Heart left ventricle (tissue), 16 donors: ENCODE measurements around the gene ODC1. TPM values are rescaled to one million over a fixed set of nuclear protein-coding genes. Genes with fewer than 3 reads are reported as not detected.

Source experiments
- ATAC-seq, 4 donors: fragments of 200-7000 bp; cut with Tn5 transposase; one replicate each; pipeline ENCODE4 v1.9.1; 2020 to 2022; ENCODE audit warnings: moderate library complexity in 4 of 4, mild to moderate bottlenecking in 3 of 4, moderate number of reproducible peaks in 1 of 4
- DNase-seq, 5 donors: peaks; one replicate each; pipeline ENCODE4 v3.0.0-alpha.2; 2020
- H3K27ac ChIP-seq, 12 donors: fragments of 200-600 bp; sonication (generic) in 4 of 12; one replicate each; pipeline versions ENCODE4 v1.5.0 to v1.8.0; 2016 to 2022; ENCODE audit warnings: mild to moderate bottlenecking in 2 of 12
- H3K27me3 ChIP-seq, 9 donors: fragments of 200-600 bp; sonication (generic) in 2 of 9; one replicate each; pipeline versions ENCODE4 v1.5.1 to v1.8.0; 2016 to 2022; ENCODE audit warnings: mild to moderate bottlenecking in 3 of 9
- H3K36me3 ChIP-seq, 9 donors: fragments of 200-600 bp; sonication (generic) in 2 of 9; one replicate each; pipeline versions ENCODE4 v1.5.0 to v1.8.0; 2018 to 2022; ENCODE audit warnings: mild to moderate bottlenecking in 2 of 9
- H3K4me1 ChIP-seq, 12 donors: fragments of 200-600 bp; sonication (generic) in 4 of 12; one replicate each; pipeline versions ENCODE4 v1.5.0 to v1.8.0; 2016 to 2022; ENCODE audit warnings: mild to moderate bottlenecking in 3 of 12
- H3K4me3 ChIP-seq, 12 donors: fragments of 200-600 bp; sonication (generic) in 4 of 12; one replicate each; pipeline versions ENCODE4 v1.5.0 to v1.8.0; 2017 to 2022; ENCODE audit warnings: mild to moderate bottlenecking in 9 of 12, moderate library complexity in 4 of 12
- H3K9me3 ChIP-seq, 12 donors: fragments of 200-600 bp; sonication (generic) in 4 of 12; one replicate each; pipeline versions ENCODE4 v1.5.0 to v1.8.0; 2016 to 2022; ENCODE audit warnings: mild to moderate bottlenecking in 1 of 12
- CTCF ChIP-seq, 12 donors: fragments of 200-600 bp; sonication (generic) in 4 of 12; IDR thresholded peaks; one replicate each; pipeline versions ENCODE4 v1.5.0 to v1.8.0; 2018 to 2022; ENCODE audit warnings: antibody characterized with exemption in 12 of 12, mild to moderate bottlenecking in 5 of 12
- POLR2A ChIP-seq, 2 donors: fragments of 450-650 bp; IDR thresholded peaks; one replicate each; pipeline ENCODE4 v1.6.1; 2017; ENCODE audit warnings: antibody characterized with exemption in 2 of 2, mild to moderate bottlenecking in 2 of 2, moderate library complexity in 2 of 2
- WGBS, 4 donors: extraction: QIAGEN DNeasy Blood & Tissue Kit in 2 of 4; methylation state at CpG; one replicate each; pipeline versions ENCODE4 v1.1.5 to v1.1.7; 2013 to 2018; 5-methylcytosine and 5-hydroxymethylcytosine counted together
- intact Hi-C, 10 donors: fragments of 100-400 bp; cut with DNase I; formaldehyde crosslinking; loops; one replicate each; pipeline versions ENCODE4 v1.11.1 to v1.14.2; 2022
- polyA plus RNA-seq, 2 donors: library from polyadenylated mRNA; stranded (reverse); fragments of 200-250 nt; gene quantifications; one replicate each; pipeline ENCODE4 v1.2.3, GENCODE V29; 2013
- total RNA-seq, 9 donors: library from RNA; depleted of rRNA in 2 of 9; stranded (reverse); fragments of >200 nt in 2 of 9; fragmentation: NEBNext Ultra II Directional in 3 of 9; extraction: Animal tissue kit (Norgen Biotek cat#: 25700) in 3 of 9; gene quantifications; one replicate each; pipeline versions ENCODE4 v1.1.0 to v1.2.4, GENCODE V29; 2016 to 2023
- donor health status: ischemic (EF 13 %, LVEDD 7.1; RV severe dilation, severe dysfunction).
- donor health status: healthy with polysubstance abuse.
- donor health status: DM: no; HTN: yes; CAD: no.
- donor health status: DM: no; HTN: no; CAD: no.
- donor health status: ischemic (EF 25% LVEDD 6.9; RV normal size, moderate dysfunction).
- donor health status: ischemic (EF 25% LVEDD 5.7; RV mildly dilated, moderate dysfunction).
- donor health status: healthy.
- donor health status: DM: yes; HTN: yes; CAD: no.
- donor health status: ischemic (EF 35%, LVEDD 5.7; RV mildly dilated, moderate dysfunction).
- donor health status: nonischemic (EF 11% LVEDD 7.7; RV severe dilation, severe dysfunction).
- donor health status: DM: yes; HTN: yes; CAD: no.
- donor health status: PGD.
- donor health status: ischemic (EF 29% LVEDD 5.4; RV normal size, mild dysfunction).
- donor health status: nonischemic (EF 23%, LVEDD 6.1; RV moderate dilation, normal function).

ODC1 gene
- total and polyA plus RNA-seq, 11 donors: 6.1 to 103 (median 48.2) TPM

- ATAC-seq: no peak
- intact Hi-C loops: no loop called here
- TF ChIP-seq POLR2A (IDR thresholded peaks at IDR 0.05): no peak
- TF ChIP-seq CTCF (IDR thresholded peaks at IDR 0.05): no peak
- no peak overlapping the region for H3K27ac ChIP-seq
- no peaks in the 10 kb centered on the region for H3K27me3 ChIP-seq
- H3K4me3 ChIP-seq: no peak overlapping the region
- no peak for DNase-seq
- 87 to 91% (median 90%) methylated on average over 19 to 22 of the region's 22 CpGs for WGBS, 4 donors
- H3K36me3 ChIP-seq: no peaks in the 10 kb centered on the region
- H3K9me3 ChIP-seq: no peaks in the 10 kb centered on the region
- no peaks in the 10 kb centered on the region for H3K4me1 ChIP-seq
Measured at GRCh38 chr2:10475811-10476660, 27.9 kb upstream of the ODC1 start.

GRCh38 chr2:10475221-10475722 is 27.1 kb upstream of the ODC1 start:
- DNase-seq (no peak), ATAC-seq (no peak)
- WGBS, 4 donors: 89 to 92% (median 90%) methylated on average over 12 to 21 of the region's 21 CpGs
- H3K27me3 ChIP-seq: no peaks in the 10 kb centered on the region
- intact Hi-C loops: no loop called here
- no peak overlapping the region for H3K27ac ChIP-seq
- H3K4me1 ChIP-seq: no peaks in the 10 kb centered on the region
- no peaks in the 10 kb centered on the region for H3K9me3 ChIP-seq
- no peak overlapping the region for H3K4me3 ChIP-seq
- no peak for TF ChIP-seq POLR2A (IDR thresholded peaks at IDR 0.05)
- TF ChIP-seq CTCF (IDR thresholded peaks at IDR 0.05): no peak
- no peaks in the 10 kb centered on the region for H3K36me3 ChIP-seq

- no peak overlapping the region for H3K27ac ChIP-seq
- no peak for TF ChIP-seq POLR2A (IDR thresholded peaks at IDR 0.05)
- no peak for TF ChIP-seq CTCF (IDR thresholded peaks at IDR 0.05)
- ATAC-seq: no peak
- intact Hi-C loops: no loop called here
- H3K4me3 ChIP-seq: no peak overlapping the region
- no peak for DNase-seq
- 84 to 92% (median 90%) methylated on average over 5 of the region's 5 CpGs for WGBS, 4 donors
- no peaks in the 10 kb centered on the region for H3K9me3 ChIP-seq
- no peaks in the 10 kb centered on the region for H3K4me1 ChIP-seq
- H3K36me3 ChIP-seq: no peaks in the 10 kb centered on the region
- no peaks in the 10 kb centered on the region for H3K27me3 ChIP-seq
Measured at GRCh38 chr2:10473121-10473756, 25.1 kb upstream of the ODC1 start.

GRCh38 chr2:10471955-10472354 is 23.8 kb upstream of the ODC1 start:
- DNase-seq (no peak), ATAC-seq (no peak)
- TF ChIP-seq POLR2A (IDR thresholded peaks at IDR 0.05) (no peak), CTCF (IDR thresholded peaks at IDR 0.05) (no peak)
- no peaks in the 10 kb centered on the region for H3K9me3 ChIP-seq
- no peak overlapping the region for H3K4me3 ChIP-seq
- 71 to 85% (median 78%) methylated on average over 2 of the region's 2 CpGs for WGBS, 4 donors
- H3K36me3 ChIP-seq: no peaks in the 10 kb centered on the region
- no peaks in the 10 kb centered on the region for H3K4me1 ChIP-seq
- intact Hi-C loops: no loop called here
- H3K27me3 ChIP-seq: no peaks in the 10 kb centered on the region
- H3K27ac ChIP-seq: no peak overlapping the region
